ENCODE data around the gene NPIPA7.
"Not testable (repeated sequence)": the region's sequence is repeated elsewhere in the genome, so short reads cannot be mapped to it uniquely, and the experiment has no call there.

- not testable (repeated sequence) for TF ChIP-seq EZH2 (IDR thresholded peaks at IDR 0.05; ENCODE audit: borderline replicate concordance, low read length); CTCF (IDR thresholded peaks at IDR 0.05; ENCODE audit: low read length)
Measured at GRCh38 chr16:16371136-16371735, 7.7 kb upstream of the NPIPA7 start.

All from OCI-LY1 (cell line).